Lung (tissue), 14 donors: ENCODE measurements around the gene TRIM49. TPM values are rescaled to one million over a fixed set of nuclear protein-coding genes. Genes with fewer than 3 reads are reported as not detected.
"Not testable (repeated sequence)": the region's sequence is repeated elsewhere in the genome, so short reads cannot be mapped to it uniquely, and the experiment has no call there.

ENCODE experiments used
- ATAC-seq: fragments of 200-7000 bp; cut with Tn5 transposase; one replicate; pipeline ENCODE4 v1.9.1; 2020; ENCODE audit warnings: moderate number of reproducible peaks; ENCODE audit not compliant: insufficient read depth, low FRiP score
- DNase-seq, 3 donors: peaks; one replicate each; pipeline ENCODE4 v3.0.0-alpha.2; 2013 to 2017
- H3K27ac ChIP-seq, 2 donors: one replicate each; pipeline ENCODE4 v1.5.1; 2013; ENCODE audit warnings: mild to moderate bottlenecking in 2 of 2, moderate library complexity in 2 of 2, control low read depth in 1 of 2, inconsistent platforms in 1 of 2, low read depth in 1 of 2, low read length in 1 of 2
- H3K27me3 ChIP-seq, 3 donors: one replicate each; pipeline ENCODE4 v1.5.1; 2013; ENCODE audit warnings: low read length in 2 of 3; ENCODE audit not compliant: control insufficient read depth in 3 of 3, insufficient read depth in 3 of 3
- H3K36me3 ChIP-seq, 4 donors: one replicate each; pipeline ENCODE4 v1.5.1; 2013; ENCODE audit warnings: low read length in 4 of 4, mild to moderate bottlenecking in 1 of 4, moderate library complexity in 1 of 4; ENCODE audit not compliant: control insufficient read depth in 4 of 4, insufficient read depth in 4 of 4
- H3K4me1 ChIP-seq, 5 donors: one replicate each; pipeline ENCODE4 v1.5.1; 2013; ENCODE audit warnings: low read length in 5 of 5, mild to moderate bottlenecking in 2 of 5, moderate library complexity in 1 of 5; ENCODE audit not compliant: control insufficient read depth in 5 of 5, insufficient read depth in 5 of 5
- H3K4me3 ChIP-seq: one replicate; pipeline ENCODE4 v1.5.1; 2013; ENCODE audit warnings: mild to moderate bottlenecking, control low read depth, moderate library complexity
- H3K9ac ChIP-seq, 2 donors: one replicate each; pipeline ENCODE4 v1.5.1; 2013; ENCODE audit warnings: low read length in 2 of 2, control low read depth in 1 of 2; ENCODE audit not compliant: insufficient read depth in 1 of 2
- H3K9me3 ChIP-seq, 4 donors: one replicate each; pipeline ENCODE4 v1.5.1; 2013; ENCODE audit warnings: low read length in 3 of 4, mild to moderate bottlenecking in 1 of 4, moderate library complexity in 1 of 4; ENCODE audit not compliant: control insufficient read depth in 4 of 4, insufficient read depth in 3 of 4
- WGBS, 2 donors: extraction: QIAGEN DNeasy Blood & Tissue Kit; methylation state at CpG; one replicate each; pipeline ENCODE4 v1.1.7; 2013; 5-methylcytosine and 5-hydroxymethylcytosine counted together
- long read RNA-seq, 5 donors: transcript quantifications; one replicate each; lab custom pipeline, GENCODE V29; 2026
- polyA plus RNA-seq, 2 donors: library from polyadenylated mRNA; stranded (reverse); fragments of 200-250 nt; gene quantifications; one replicate each; pipeline ENCODE4 v1.2.1, GENCODE V29; 2013
- total RNA-seq, 2 donors: library from RNA; depleted of rRNA in 1 of 2; stranded (reverse); fragments of >200 nt in 1 of 2; gene quantifications; one replicate each; pipeline ENCODE4 v1.2.1, GENCODE V29; 2014 to 2021
- donor health status: Bipolar disorder and iron deficiency.
- donor health status: healthy.
- donor health status: DM: yes; HTN: yes; CAD: no.

TRIM49 gene, protein sequence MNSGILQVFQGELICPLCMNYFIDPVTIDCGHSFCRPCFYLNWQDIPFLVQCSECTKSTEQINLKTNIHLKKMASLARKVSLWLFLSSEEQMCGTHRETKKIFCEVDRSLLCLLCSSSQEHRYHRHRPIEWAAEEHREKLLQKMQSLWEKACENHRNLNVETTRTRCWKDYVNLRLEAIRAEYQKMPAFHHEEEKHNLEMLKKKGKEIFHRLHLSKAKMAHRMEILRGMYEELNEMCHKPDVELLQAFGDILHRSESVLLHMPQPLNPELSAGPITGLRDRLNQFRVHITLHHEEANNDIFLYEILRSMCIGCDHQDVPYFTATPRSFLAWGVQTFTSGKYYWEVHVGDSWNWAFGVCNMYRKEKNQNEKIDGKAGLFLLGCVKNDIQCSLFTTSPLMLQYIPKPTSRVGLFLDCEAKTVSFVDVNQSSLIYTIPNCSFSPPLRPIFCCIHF
- total RNA-seq: not detected
- polyA plus RNA-seq: not detected
- long read RNA-seq, donor 1: 0 reads
- long read RNA-seq, donor 2: 0 reads
- long read RNA-seq, donor 3: 0 reads
- long read RNA-seq, donor 4: 0 reads
- long read RNA-seq, donor 5: 0 reads

- H3K4me3 ChIP-seq, ATAC-seq, H3K36me3 ChIP-seq, H3K27ac ChIP-seq, H3K9me3 ChIP-seq, H3K27me3 ChIP-seq, H3K9ac ChIP-seq, H3K4me1 ChIP-seq, DNase-seq: not testable (repeated sequence)
- 87 to 95% methylated on average over 2 of the region's 2 CpGs for WGBS, 2 donors
These were observed at the start of gene TRIM49 for GRCh38 chr11:89808475-89808874. TRIM49 (minus strand) TSS chr11:89808575; CDS start chr11:89804469, 4,106 bp downstream.

DNA sequence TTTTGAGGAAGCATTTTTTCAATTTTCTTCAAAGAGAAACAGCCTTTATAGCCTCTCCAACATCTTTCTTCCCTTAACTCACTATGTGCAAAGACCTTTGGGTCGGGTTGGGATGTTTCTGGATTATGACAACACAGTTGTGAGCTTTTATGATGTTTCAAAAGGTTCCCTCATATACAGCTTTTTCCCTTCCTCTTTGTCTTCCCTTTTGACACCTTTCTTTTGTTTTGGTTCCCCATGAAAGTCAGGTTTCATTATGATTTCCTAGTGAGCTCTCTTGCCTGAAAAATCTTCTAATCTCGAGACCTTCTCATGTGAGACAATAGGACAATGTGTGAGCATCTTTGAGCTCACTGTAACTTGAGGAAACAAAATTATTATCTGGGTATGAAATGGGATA is 18.3 kb upstream of the TRIM49 start:
- not testable (repeated sequence) for H3K4me3 ChIP-seq, H3K9ac ChIP-seq, ATAC-seq, H3K9me3 ChIP-seq, H3K27ac ChIP-seq, H3K36me3 ChIP-seq, H3K4me1 ChIP-seq, DNase-seq, H3K27me3 ChIP-seq
- WGBS, 2 donors: 57% methylated on average over 1 of the region's 2 CpGs; no CpG with 5 or more reads in 1 of the 2 donors

- H3K4me3 ChIP-seq, ATAC-seq, DNase-seq, H3K27me3 ChIP-seq, H3K27ac ChIP-seq, H3K4me1 ChIP-seq, H3K36me3 ChIP-seq, H3K9me3 ChIP-seq, H3K9ac ChIP-seq: not testable (repeated sequence)
- WGBS, 2 donors: 82% methylated on average over 1 of the region's 3 CpGs; no CpG with 5 or more reads in 1 of the 2 donors
These were observed 11.6 kb upstream of the TRIM49 start for GRCh38 chr11:89820008-89820407.

- not testable (repeated sequence) for DNase-seq, H3K27ac ChIP-seq, H3K9me3 ChIP-seq, H3K36me3 ChIP-seq, H3K4me1 ChIP-seq, H3K27me3 ChIP-seq, ATAC-seq, H3K9ac ChIP-seq, H3K4me3 ChIP-seq
- WGBS, 2 donors: 78 to 85% methylated on average over 5 of the region's 5 CpGs
These were observed 5.2 kb upstream of the TRIM49 start for GRCh38 chr11:89813535-89813934.

DNA sequence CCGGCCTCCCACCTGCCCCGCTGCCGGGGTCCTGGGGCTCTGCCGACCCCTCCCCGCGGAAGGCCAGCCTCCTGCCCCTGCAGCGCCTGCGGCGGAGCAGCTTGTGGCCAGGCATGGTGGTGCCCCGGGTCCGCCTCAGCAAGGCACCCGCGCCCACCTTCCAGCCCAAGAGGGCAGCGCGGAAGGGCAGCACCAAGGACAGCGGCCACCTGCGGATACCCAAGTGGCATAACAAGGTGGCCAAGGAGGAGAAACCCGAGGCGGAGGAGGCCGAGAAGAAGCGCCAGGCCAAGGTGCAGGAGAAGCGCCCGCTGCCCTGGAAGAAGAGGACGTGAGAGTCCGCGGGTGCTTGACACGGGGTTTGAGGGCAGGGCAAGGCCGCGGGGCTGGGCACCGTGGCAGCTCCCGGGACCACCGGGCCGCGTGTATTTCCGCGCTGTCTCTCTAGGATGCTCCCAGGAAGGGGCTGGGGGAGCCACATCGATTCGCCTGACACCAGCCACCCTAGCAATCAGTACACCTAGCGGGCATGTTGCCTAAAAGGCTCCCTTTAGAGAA is 20.8 kb downstream of the TRIM49 start:
- H3K36me3 ChIP-seq, H3K4me3 ChIP-seq, DNase-seq, H3K9me3 ChIP-seq, H3K27ac ChIP-seq, H3K4me1 ChIP-seq, H3K9ac ChIP-seq, H3K27me3 ChIP-seq, ATAC-seq: not testable (repeated sequence)
- 36 to 49% methylated on average over 11 to 37 of the region's 39 CpGs for WGBS, 2 donors

GRCh38 chr11:89785726-89786125 is 22.6 kb downstream of the TRIM49 start:
- DNase-seq, H3K4me3 ChIP-seq, ATAC-seq, H3K9me3 ChIP-seq, H3K9ac ChIP-seq, H3K27me3 ChIP-seq, H3K4me1 ChIP-seq, H3K36me3 ChIP-seq, H3K27ac ChIP-seq: not testable (repeated sequence)
- 21 to 50% methylated on average over 4 to 11 of the region's 27 CpGs for WGBS, 2 donors

- H3K9ac ChIP-seq, H3K27ac ChIP-seq, H3K27me3 ChIP-seq, H3K4me1 ChIP-seq, ATAC-seq, H3K4me3 ChIP-seq, H3K9me3 ChIP-seq, H3K36me3 ChIP-seq, DNase-seq: not testable (repeated sequence)
These were observed 57.6 kb downstream of the TRIM49 start for GRCh38 chr11:89750822-89751221.
